CD4-positive, alpha-beta T cell treated with Interleukin-1 beta for 1 hour (primary cell): ENCODE data around the gene SNRPE.
A peak's percentile ranks its signal among the peaks of the same experiment; 100 is the strongest.
"Not testable (repeated sequence)": the region's sequence is repeated elsewhere in the genome, so short reads cannot be mapped to it uniquely, and the experiment has no call there.

ENCODE experiments used
- DNase-seq, 2 donors: peaks; one replicate each; pipeline ENCODE4 v3.0.0-alpha.2; 2020 to 2022

Gene SNRPE

DNA sequence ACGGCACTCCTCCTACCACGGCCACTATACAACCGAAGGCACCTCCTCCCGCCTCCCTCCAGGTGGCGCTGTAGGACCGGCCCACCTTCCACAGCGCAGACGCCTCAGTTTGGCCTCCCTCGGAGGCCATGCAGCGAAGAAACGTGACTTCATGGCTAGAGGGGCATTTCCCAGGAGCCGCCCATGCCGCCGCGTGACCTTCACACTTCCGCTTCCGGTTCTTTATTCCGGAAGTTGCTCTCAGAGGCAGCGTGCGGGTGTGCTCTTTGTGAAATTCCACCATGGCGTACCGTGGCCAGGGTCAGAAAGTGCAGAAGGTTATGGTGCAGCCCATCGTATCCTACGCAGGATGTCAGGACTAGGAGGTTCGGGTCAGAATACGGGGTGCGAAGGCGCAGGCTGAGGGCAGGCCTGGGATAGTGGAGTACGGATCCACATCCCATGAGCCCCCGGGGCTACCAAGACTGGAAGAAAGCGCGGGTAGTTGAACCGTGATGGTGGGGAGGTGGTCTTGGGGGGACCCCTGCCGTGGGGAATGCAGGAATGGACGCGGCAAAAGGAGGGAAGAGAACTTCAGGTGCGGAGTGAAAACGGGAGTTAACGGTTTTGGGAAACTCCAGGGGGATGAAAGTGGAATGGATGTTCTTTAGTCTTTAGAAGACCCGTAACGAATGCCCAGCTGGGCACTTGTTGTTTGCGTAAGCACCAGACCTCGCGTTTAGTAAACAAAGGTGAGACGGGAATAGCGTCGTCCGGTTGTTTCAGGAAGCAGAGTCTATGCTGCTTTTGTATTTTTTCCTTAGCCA lies at the start of gene SNRPE:
Gene SNRPE (plus strand): TSS at position 221 of the 806 bp plus-strand sequence. CDS start 61 bp downstream, at position 282.
- DNase-seq, result peak; percentile 98

DNA sequence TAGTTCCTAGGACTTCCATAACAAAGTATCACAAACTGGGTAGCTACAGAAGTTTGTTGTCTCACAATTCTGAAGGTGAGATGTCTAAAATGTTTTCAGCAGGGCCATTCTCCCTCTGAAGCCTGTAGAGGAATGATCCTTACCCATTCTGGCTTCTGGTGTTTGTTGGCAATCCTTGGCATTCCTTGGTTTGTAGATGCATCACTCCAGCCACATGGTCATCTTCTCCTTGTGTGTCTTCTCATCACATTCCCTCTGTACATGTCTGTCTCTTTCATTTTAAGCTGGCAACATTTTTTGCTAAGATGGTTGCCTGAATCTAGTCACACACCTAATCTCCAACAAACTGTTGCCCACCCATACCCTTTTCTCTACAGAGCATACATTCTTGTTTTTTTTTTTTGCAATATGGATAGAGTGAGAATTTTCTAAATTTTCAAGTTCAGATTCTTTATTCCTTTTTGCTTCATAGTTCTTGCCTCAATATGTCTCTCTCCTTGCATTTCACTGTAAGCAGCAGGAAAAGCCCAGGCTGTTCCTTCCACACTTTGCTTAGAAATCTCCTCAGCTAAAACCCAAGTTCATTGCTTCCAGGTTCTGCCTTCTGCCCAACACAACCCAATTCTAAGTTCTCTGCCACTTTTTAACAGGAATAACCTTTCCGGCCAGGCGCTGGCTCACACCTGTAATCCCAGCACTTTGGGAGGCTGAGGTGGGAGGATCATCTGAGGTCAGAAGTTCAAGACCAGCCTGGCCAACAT lies 47.6 kb upstream of the SNRPE start:
- DNase-seq, result no peak

DNA sequence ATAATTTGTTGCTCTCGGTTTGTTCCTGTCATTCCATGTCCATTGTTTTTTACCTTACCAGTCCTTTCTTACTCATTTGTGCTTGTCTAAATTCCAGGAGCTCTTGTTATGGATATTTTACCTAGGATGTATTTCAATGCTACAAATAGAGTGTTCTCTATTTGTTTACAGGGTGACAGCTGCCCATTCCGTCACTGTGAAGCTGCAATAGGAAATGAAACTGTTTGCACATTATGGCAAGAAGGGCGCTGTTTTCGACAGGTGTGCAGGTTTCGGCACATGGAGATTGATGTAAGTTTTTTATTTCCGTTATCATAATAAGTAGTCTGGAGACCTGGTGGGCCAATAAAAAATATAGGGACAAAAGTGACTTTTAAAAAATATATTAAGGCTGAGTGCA lies 43.0 kb upstream of the SNRPE start:
- DNase-seq, result no peak

DNA sequence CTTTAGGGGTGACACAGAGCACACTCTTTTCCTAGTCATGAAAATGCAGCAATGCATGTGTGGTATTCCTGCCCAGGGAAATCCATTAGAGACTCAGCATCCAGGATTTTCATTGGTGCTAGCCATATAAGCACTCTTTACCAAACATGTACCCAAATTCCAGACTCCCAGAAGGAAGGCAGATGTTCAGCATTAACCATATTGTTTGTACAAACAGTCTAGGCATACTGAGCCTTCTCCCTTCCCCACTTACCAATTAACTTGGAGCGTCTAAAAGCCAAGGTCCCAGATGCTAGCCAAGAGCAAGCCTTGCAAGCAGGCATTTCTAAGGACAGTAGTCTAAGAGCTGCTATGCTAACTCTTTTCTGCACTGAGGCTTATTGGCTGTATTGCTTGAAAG lies 38.1 kb upstream of the SNRPE start:
- DNase-seq, result no peak

DNA sequence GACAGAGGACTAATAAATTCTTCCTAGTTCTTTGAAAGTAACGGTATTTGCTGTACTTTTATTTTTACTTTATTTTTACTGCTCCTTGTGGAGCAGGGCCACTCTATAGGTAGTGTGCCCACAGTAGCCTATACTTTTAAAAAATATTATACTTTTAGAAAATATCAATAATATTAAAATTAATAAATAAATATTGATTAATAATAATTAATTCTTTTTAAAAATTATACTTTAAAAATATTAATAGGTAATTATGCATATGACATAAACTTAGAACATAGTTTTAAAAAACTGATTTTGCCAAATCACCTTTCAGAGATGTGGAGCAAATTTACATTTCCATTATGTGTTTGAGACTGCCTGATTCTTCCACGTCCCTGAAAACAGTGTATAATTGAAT lies 35.2 kb upstream of the SNRPE start:
- DNase-seq, result no peak

DNA sequence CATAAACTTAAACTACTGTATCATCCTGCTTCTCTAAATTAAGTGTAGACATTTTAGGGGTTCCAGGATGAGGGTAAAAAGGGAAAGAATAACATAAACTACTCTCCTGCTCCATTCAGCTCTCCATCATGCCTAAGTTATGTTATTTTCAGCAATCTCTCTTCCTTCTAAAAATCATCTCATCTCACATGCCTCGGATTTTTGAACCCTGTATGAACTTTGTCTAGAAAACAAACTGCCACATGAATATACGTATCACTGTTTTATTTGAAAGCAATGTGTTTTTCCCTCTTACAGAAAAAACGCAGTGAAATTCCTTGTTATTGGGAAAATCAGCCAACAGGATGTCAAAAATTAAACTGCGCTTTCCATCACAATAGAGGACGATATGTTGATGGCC lies 33.4 kb upstream of the SNRPE start:
- no peak for DNase-seq

DNA sequence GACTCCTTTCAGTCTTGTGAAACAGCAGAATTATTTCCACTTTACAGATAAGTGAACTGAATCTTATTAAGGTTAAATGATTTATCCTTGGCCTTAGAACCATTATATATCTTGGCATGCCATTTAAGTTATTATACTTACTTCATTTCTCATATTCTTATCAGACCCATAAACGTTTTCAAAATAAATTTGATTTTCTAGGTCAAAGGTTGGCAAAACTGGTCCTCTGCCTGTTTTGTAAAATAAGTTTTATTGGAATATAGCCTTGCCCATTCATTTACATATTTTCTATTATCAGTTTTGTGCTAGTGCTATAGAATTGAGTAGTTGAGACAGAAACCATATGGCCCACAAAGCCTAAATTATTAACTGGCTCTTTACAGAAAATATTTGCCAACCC lies 32.9 kb upstream of the SNRPE start:
- no peak for DNase-seq

DNA sequence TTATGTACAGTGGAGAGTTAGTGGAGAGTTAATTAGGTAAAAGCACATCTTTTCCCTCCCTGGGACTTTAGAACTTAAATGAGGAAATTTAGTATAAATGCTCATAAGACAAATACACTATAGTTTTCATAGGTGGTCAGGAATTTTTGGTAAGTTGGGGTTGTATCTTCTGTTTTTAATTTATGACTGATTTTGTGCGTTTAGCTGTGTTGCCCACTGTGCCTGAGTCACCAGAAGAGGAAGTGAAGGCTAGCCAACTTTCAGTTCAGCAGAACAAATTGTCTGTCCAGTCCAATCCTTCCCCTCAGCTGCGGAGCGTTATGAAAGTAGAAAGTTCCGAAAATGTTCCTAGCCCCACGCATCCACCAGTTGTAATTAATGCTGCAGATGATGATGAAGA lies 32.2 kb upstream of the SNRPE start:
- not testable (repeated sequence) for DNase-seq

DNA sequence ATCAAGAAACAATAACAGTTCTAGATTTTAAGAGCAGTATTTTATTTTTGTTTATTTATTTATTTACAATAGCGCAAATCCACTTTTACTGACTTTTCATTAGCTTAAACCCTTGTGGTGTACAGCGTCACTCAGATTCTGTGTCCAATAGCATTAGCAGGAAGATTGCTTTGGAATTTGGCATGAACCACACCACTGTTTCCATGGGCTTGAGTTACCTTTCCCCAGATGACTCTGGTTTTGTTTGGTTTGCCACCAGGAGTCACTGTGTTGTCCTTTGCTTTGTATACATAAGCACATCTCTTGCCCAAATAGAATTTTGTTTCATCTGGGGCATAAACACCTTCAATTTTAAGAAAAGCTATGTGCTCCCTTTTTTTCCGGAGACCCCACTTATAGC lies 25.9 kb upstream of the SNRPE start:
- DNase-seq, result no peak

DNA sequence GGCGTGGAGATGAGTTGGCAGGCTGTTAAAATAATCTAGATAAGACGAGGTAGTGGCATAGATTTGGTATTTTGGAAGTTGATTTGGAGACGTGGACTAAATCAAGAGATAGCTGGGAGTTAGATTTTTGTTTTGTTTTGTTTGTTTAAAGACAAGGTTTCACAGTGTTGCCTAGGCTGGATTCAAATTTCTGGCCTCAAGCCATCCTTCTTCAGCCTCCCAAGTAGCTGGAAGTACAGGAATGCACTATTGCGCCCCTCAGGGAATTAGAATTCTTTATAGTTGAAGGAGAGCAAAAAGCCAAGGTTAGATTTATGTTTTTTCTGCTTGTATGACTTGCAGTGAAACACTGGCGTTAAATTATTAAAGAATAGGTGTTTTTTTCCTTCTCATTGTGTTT lies 22.3 kb upstream of the SNRPE start:
- no peak for DNase-seq

DNA sequence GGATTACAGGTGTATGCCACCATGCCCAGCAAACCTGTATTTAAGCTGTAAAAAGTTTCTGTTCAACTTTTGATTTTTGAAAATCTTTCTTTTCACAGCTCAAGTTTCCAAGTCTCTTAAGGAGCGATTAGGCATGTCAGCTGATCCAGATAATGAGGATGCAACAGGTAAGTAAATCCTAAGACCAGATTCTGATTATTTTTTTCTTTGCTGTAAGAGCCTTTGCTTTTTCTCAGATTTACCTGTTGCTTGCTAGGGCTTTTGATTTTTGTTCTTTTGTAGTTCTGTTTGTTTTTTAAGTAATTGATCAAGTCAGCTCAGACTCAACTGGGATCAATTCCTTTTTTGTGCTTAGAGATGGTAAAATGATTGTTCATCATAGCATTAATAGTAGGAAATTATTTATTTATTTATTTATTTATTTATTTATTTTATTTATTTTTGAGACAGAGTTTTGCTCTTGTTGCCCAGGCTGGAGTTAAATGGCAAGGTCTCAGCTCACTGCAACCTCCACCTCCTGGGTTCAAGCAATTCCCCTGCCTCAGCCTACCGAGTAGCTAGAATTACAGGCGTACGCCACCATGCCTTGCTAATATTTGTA lies 21.1 kb upstream of the SNRPE start:
- no peak for DNase-seq

DNA sequence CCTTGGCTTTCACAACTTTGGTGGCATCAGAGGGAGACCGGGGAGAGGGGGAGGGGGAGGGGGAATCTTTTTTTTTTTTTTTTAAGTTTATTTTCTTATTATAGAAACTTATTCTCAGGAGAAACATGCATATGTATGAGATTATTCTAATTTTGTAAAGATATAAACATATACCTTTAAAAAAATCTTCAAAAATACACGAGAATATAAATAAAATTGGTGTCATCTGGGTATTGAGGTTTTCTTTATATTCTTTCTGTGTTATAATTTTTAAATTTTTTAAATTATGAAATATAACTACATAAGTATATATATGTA lies 18.9 kb upstream of the SNRPE start:
- no peak for DNase-seq

DNA sequence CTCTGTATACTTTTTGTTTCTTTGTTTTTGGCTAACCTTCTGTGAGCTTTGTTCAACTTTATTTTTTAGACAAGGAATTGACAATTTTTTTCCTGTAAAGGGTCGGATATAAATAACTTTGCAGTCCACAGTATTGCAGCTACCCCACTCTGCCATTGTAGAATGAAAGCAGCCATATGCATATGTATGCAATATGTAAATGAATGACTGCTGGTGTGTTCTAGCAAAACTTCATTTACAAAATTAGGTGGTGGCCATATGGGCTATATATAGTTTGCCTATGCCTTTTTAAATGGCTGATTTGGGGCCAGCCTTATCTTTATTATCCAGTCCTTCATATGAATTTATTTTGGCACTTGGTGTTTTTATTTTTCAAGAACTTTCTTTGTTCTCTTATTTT lies 18.0 kb upstream of the SNRPE start:
- DNase-seq, result no peak

DNA sequence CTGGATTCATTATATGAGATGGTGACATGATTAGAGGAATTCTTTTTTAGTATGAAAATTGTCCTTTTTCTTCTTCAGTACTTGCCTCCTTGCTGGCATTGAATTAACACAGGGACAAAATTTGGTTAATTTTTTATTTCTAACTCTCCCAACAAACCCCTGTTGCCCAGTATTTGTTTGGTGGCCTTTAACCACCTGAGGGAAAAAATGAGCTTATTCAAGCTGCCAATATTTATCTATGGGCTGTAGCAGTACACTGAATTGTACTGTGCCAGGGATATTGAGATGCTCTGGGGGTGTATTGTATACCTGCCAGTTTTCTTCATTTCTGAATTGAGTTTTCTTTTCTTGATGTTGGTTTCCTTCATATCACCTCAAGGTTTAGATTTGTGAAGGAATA lies 8.3 kb upstream of the SNRPE start:
- not testable (repeated sequence) for DNase-seq

DNA sequence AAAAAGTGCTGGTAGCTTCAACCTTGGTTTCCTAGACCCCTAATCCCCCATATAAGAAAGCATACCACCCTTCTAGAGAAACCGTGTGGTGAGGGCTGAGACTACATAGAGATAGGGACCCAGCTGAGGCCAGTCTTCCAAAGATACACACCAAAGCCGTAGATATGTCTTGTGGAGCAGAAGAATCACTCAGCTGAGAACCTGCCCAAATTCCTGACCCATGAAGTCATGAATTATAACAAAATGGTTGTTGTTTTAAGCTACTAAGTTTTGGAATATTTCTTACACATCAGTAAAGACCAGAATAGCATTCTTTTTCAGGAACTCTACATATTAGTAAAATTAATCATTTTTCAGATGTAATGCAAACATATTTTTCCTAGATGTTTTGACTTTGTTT lies 3.3 kb upstream of the SNRPE start:
- no peak for DNase-seq

DNA sequence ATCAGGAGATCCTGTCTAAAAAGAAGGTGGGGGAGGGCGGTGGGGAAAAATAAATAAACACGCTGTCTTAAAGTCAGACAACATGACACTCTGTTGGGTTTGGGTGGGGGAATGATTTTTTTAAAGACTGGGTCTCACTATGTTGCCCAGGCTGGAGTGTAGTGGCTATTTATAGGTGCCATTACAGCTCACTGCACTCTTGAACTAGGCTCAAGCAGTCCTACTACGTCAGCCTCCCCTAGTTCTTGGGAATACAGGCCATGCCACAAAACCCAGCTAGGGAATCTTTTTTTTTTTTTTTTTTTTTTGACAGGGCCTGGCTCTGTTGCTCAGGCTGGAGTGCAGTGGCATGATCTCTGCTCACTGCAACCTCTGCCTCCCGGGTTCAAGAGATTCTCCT lies 2.4 kb upstream of the SNRPE start:
- no peak for DNase-seq

DNA sequence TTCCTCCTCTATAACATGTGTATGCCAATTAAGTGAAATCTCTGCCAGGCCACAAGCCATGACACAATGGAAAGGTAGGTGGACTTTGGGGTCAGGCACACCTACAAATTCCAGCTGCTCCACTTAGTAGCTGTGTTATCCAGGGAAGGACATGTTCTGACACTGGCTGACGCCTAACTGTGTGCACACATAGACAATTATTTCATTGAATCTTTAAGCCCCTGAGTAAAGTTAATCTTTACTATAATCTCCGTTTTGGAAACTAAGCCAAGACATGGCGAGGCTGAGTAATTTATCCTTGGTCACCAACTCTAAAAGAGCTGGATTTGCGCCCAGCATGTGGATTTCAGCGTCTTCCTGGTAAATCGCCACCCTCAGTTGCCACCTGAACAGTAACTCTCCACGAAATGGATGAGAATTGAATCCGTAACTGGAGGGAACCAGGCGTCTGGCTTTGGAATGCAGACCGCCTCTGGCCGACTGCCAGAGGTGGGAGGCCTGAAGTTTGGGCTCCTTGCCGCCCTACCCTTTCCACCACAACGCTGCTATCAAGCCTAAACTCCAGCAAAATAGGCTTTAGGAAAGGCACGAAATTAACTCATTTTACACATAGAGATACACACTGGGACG lies 888 bp upstream of the SNRPE start:
- DNase-seq, result no peak

DNA sequence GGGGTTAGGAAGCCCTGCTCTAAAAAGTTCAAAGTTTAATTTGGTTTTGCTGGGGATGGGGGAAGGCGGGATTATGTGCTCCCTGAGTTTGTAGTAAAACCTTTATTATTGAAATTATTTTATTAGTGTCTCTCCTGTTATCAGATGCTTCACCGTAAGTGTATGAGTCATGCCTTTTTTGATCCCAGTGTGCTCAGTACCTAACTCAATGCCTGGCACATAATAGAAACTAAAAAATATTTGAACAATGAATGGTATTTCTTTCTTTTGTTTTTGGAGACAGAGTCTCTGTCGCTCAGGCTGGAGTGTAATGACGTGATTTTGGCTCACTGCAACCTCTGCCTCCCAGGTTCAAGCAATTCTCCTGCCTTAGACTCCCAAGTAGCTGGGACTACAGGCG lies 6.4 kb downstream of the SNRPE start:
- no peak for DNase-seq

DNA sequence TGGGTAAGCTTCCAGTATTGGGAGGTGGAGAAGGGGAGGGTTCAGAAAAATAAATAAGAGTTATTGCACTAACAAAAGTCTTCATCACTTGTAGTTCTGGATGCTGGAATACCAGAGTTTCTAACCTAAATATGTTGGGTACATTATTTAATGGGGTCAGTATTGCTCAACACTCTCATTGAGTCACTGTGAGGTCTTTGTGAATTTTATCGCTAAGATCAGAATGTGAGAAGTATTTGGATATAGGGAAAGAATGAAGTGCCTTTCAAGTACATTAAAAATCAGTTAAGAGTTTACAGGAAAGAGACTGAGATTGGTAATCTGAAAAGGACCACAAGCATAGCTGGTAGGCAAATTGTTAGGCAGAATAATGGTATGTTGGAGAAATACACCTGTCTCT lies 8.8 kb downstream of the SNRPE start:
- no peak for DNase-seq

DNA sequence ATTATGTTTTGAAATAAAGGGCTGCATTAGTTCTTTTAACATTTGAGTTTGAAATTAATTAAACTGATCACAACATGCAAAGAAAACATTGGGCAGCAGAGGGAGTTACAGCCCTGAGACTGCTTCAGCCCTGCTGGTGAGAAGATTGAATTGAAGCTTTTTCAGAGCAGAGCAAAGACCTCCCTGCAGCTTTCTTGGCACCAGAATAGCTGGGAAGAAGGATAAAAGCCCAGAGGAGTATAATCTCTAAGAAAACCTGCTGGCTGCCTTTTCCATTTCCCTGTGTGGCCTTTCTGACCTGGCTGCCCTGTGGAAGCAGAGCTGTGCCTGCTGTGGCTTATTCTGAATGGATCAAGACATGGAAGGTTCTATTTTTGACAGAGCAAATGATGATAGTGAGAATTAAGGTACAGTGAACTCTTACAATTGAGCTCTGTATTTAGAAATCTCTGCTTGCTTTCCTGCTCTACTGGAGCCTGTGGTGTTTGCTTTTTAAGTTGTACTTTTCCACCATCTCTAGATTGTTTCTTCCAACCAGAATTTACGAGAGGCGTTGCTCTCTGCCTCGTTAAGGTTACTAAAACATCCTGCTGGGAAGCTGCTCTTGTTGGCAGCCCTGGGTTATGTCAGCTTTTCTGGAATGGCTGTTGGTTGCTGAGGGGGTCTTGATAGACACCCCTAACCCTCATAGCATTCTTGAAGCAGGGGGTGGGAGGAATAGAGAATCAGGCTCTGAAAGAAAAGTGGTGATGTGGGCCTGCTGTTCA lies 9.9 kb downstream of the SNRPE start:
- DNase-seq, result peak in 1 of 2 donors; percentile 31

DNA sequence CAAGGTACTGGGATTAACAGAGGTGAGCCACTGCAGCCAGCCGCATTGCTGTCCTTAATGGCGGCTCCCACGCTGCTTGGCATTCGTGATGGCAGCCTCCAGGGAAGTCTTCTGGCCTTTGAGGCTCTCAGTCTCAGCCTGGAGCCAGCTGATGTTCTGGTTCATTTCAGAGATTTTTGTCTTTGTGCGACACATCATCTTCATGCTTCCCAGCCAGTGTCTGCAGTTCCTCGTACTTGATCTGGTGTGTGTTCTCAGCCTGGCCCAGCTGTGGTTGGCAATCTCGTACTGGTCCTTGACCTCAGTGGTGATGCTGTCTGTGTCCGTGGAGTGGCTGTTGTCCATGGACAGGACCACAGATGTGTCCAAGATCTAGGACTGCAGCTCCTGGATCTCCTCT lies 11.7 kb downstream of the SNRPE start:
- DNase-seq, result no peak

DNA sequence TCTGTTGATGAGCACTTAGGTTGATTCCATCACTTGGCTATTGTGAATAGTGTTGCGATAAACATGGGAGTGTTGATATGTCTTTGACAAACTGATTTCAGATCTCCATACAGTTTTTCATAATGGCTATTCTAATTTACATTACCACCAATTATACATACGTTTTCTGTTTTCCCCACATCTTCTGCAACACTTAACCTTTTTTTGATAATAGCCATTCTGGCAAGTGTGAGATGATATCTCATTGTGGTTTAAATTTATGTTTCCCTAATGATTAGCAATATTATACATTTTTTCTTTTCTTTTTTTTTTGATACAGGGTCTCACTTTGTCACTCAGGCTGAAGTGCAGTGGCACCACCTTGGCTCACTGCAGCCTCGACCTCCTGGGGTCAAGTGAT lies 17.0 kb downstream of the SNRPE start:
- no peak for DNase-seq

DNA sequence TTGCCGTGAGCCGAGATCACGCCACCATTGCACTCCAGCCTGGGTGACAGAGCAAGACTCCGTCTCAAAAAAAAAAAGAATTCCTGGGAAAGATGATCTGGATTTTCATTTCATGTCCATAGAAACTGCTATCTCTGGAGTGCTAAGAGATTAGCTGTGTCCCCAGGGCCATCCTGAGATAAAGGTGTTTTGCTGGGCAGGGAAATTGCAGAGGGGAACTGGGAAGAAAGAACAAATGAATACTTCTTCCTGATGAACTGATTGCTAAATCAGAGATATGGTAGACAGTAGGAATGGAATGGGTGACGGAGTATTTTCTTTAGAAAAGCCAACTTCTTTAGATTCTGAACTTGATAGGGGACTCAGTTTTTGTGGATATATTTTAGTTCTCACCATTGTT lies 19.2 kb downstream of the SNRPE start:
- DNase-seq, result no peak
